Smooth muscle cell (in vitro differentiated cells): ENCODE measurements around the gene BBS1. TPM values are rescaled to one million over a fixed set of nuclear protein-coding genes. Genes with fewer than 3 reads are reported as not detected.

Experiments used
- DNase-seq: peaks from one replicate; lab custom pipeline; 2025; ENCODE audit not compliant: unreplicated experiment; lab: John Stamatoyannopoulos, UW
- H2AFZ ChIP-seq: fragments of 200-600 bp; sonication (generic); 2 replicates; pipeline ENCODE4 v1.6.0; 2016; ENCODE audit warnings: antibody characterized with exemption, low read depth, mild to moderate bottlenecking
- H3F3A ChIP-seq: fragments of 200-600 bp; sonication (generic); 2 replicates; pipeline ENCODE4 v1.6.0; 2017; ENCODE audit warnings: antibody characterized with exemption, low read depth
- H3K27ac ChIP-seq: fragments of 200-600 bp; sonication (generic); 2 replicates; pipeline ENCODE4 v1.5.1; 2016; ENCODE audit warnings: low read depth, mild to moderate bottlenecking
- H3K27me3 ChIP-seq: fragments of 200-600 bp; sonication (generic); 2 replicates; pipeline ENCODE4 v1.6.1; 2016; ENCODE audit warnings: low read depth, mild to moderate bottlenecking
- H3K36me3 ChIP-seq: fragments of 200-600 bp; sonication (generic); 2 replicates; pipeline ENCODE4 v1.5.1; 2016; ENCODE audit warnings: low read depth
- H3K4me1 ChIP-seq: fragments of 200-600 bp; sonication (generic); 2 replicates; pipeline ENCODE4 v1.5.1; 2016; ENCODE audit warnings: low read depth
- H3K4me2 ChIP-seq: fragments of 200-600 bp; sonication (generic); 2 replicates; pipeline ENCODE4 v1.6.0; 2016; ENCODE audit warnings: mild to moderate bottlenecking
- H3K4me3 ChIP-seq: fragments of 200-600 bp; sonication (generic); 2 replicates; pipeline ENCODE4 v1.5.1; 2016; ENCODE audit warnings: mild to moderate bottlenecking
- H3K79me2 ChIP-seq: fragments of 200-600 bp; sonication (generic); 2 replicates; pipeline ENCODE4 v1.6.0; 2016; ENCODE audit warnings: low read depth, mild to moderate bottlenecking
- H3K9ac ChIP-seq: fragments of 200-600 bp; sonication (generic); 2 replicates; pipeline ENCODE4 v1.6.0; 2016; ENCODE audit warnings: low read depth
- H3K9me3 ChIP-seq: fragments of 200-600 bp; sonication (generic); replicated peaks from 2 replicates; pipeline ENCODE4 v1.5.1; 2016; ENCODE audit warnings: low read depth
- H4K20me1 ChIP-seq: fragments of 200-600 bp; sonication (generic); 2 replicates; pipeline ENCODE4 v1.6.0; 2016; ENCODE audit warnings: low read depth
- CTCF ChIP-seq: fragments of 200-600 bp; sonication (generic); IDR thresholded peaks from 2 replicates; pipeline ENCODE4 v1.5.1; 2017; ENCODE audit warnings: borderline replicate concordance, mild to moderate bottlenecking, antibody characterized with exemption; ENCODE audit not compliant: insufficient read depth, poor library complexity, severe bottlenecking
- WGBS: methylation state at CpG from one replicate; pipeline ENCODE4 v1.1.7; 2016; ENCODE audit warnings: low lambda C conversion rate; 5-methylcytosine and 5-hydroxymethylcytosine counted together
- polyA plus RNA-seq: library from polyadenylated mRNA; unstranded; fragments of >200 nt; fragmentation: Nextera tagmentation; extraction: Ambion mirVana; gene quantifications from 2 replicates; pipeline ENCODE4 v1.2.1, GENCODE V29; 2016
- total RNA-seq: library from RNA; depleted of rRNA; stranded (reverse); fragments of >200 nt; gene quantifications from 2 replicates; pipeline ENCODE4 v1.2.3, GENCODE V29; 2014

The BBS1 gene
- total and polyA plus RNA-seq, 2 experiments from 2014 or later = 13.0 to 30.1 TPM

GRCh38 chr11:66470015-66470414 is 40.4 kb upstream of the BBS1 start:
- Histone ChIP-seq H4K20me1 (no peaks in the 10 kb centered on the region), H3K27me3 (no peaks in the 10 kb centered on the region), H3K27ac (no peak overlapping the region), H3K9me3 (no peaks in the 10 kb centered on the region), H3K4me1 (peaks cover 11% of the 10 kb centered on the region), H3K4me3 (no peak overlapping the region), H3K4me2 (no peak overlapping the region), H3K9ac (no peak overlapping the region), H3F3A (no peaks in the 10 kb centered on the region), H3K79me2 (no peaks in the 10 kb centered on the region), H2AFZ (no peak overlapping the region), H3K36me3 (no peaks in the 10 kb centered on the region)
- DNase-seq = no peak
- WGBS = 94% methylated on average over 3 of the region's 3 CpGs
- TF ChIP-seq CTCF = no peak

- DNase-seq = no peak
- Histone ChIP-seq H3K79me2 (no peaks in the 10 kb centered on the region), H3K27me3 (no peaks in the 10 kb centered on the region), H2AFZ (no peak overlapping the region), H3K4me3 (no peak overlapping the region), H3K9me3 (no peaks in the 10 kb centered on the region), H3K27ac (no peak overlapping the region), H3F3A (no peaks in the 10 kb centered on the region), H3K36me3 (no peaks in the 10 kb centered on the region), H3K4me1 (peaks cover 11% of the 10 kb centered on the region), H4K20me1 (no peaks in the 10 kb centered on the region), H3K9ac (no peak overlapping the region), H3K4me2 (no peak overlapping the region)
- 97% methylated on average over 16 of the region's 16 CpGs for WGBS
- no peak for TF ChIP-seq CTCF
These were observed 39.3 kb upstream of the BBS1 start for GRCh38 chr11:66471142-66471541.

- DNase-seq = no peak
- Histone ChIP-seq H2AFZ (no peak overlapping the region), H3K4me3 (no peak overlapping the region), H3K79me2 (no peaks in the 10 kb centered on the region), H3K4me2 (no peak overlapping the region), H3K36me3 (no peaks in the 10 kb centered on the region), H3K9me3 (no peaks in the 10 kb centered on the region), H3F3A (no peaks in the 10 kb centered on the region), H3K27ac (no peak overlapping the region), H3K27me3 (no peaks in the 10 kb centered on the region), H3K9ac (no peak overlapping the region), H4K20me1 (no peaks in the 10 kb centered on the region), H3K4me1 (peaks cover 11% of the 10 kb centered on the region)
- no peak for TF ChIP-seq CTCF
- WGBS = 94% methylated on average over 9 of the region's 9 CpGs
These were observed 38.4 kb upstream of the BBS1 start for GRCh38 chr11:66472054-66472453.

- no peaks in the 10 kb centered on the region for H3K36me3 ChIP-seq
- peaks cover 1% of the 10 kb centered on the region for H3K4me1 ChIP-seq
- no peak overlapping the region for H3K4me2 ChIP-seq
- H3F3A ChIP-seq = no peaks in the 10 kb centered on the region
- H3K9ac ChIP-seq = no peak overlapping the region
- 94% methylated on average over 11 of the region's 11 CpGs for WGBS
- no peak for TF ChIP-seq CTCF
- H3K27me3 ChIP-seq = no peaks in the 10 kb centered on the region
- no peaks in the 10 kb centered on the region for H3K79me2 ChIP-seq
- H3K9me3 ChIP-seq = no peaks in the 10 kb centered on the region
- H2AFZ ChIP-seq = no peak overlapping the region
- no peak for DNase-seq
- no peaks in the 10 kb centered on the region for H4K20me1 ChIP-seq
- no peak overlapping the region for H3K4me3 ChIP-seq
- no peak overlapping the region for H3K27ac ChIP-seq
These were observed 37.3 kb upstream of the BBS1 start for GRCh38 chr11:66473167-66473566.
